Measurements from ENCODE around the gene ZNF541. TPM values are rescaled to one million over a fixed set of nuclear protein-coding genes. Genes with fewer than 3 reads are reported as not detected.

ZNF541 gene
- total RNA-seq, 1 experiment from 2014 or later = 0.07 TPM

- ChIA-PET CTCF (interaction anchor here (1.0 to 1.4 kb wide), 5 partner anchors 47 to 105 kb away, joined by 3 to 5 read pairs (median 3); partner anchors contain the start of gene EHD2), POLR2A (interaction anchor here (0.6 to 1.0 kb wide), 2 partner anchors 42 to 163 kb away, joined by 3 to 8 read pairs; no protein-coding TSS in a partner anchor)
- Mint-ChIP-seq H3K36me3 (peaks cover 5% of the 10 kb centered on the region), H3K4me1 (peaks cover 19% of the 10 kb centered on the region), H3K4me3 (peak overlapping the region; percentile 84), H3K27me3 (ENCODE audit: low read depth) (no peaks in the 10 kb centered on the region; the same call in 1 of the 2 replicates), H3K9me3 (peaks cover 4% of the 10 kb centered on the region; the same call in 1 of the 2 replicates), H3K27ac (peak overlapping the region; percentile 73)
- no peak for DNase-seq (ENCODE audit: low spot score)
- TF ChIP-seq SP1 (CRISPR knock-in tag; conservative IDR thresholded peaks at IDR 0.05) = no peak
- no peak for TF ChIP-seq MAX (CRISPR knock-in tag; IDR thresholded peaks at IDR 0.05)
- no peak for TF ChIP-seq ZNF232 (CRISPR knock-in tag; IDR thresholded peaks at IDR 0.05)
- no peak for TF ChIP-seq USF2 (CRISPR knock-in tag; IDR thresholded peaks at IDR 0.05)
- TF ChIP-seq E2F1 (CRISPR knock-in tag; IDR thresholded peaks at IDR 0.05) = no peak
- TF ChIP-seq GRHL2 (CRISPR knock-in tag; IDR thresholded peaks at IDR 0.05; ENCODE audit: insufficient replicate concordance, severe bottlenecking) = no peak
- no peak for TF ChIP-seq FOXJ3 (CRISPR knock-in tag; IDR thresholded peaks at IDR 0.05; ENCODE audit: borderline replicate concordance)
- TF ChIP-seq OVOL2 (CRISPR knock-in tag; IDR thresholded peaks at IDR 0.05; ENCODE audit: borderline replicate concordance) = no peak
- ATAC-seq = no peak
These were observed 34.7 kb upstream of the ZNF541 start for GRCh38 chr19:47607564-47608073.

- Mint-ChIP-seq H3K4me1 (peaks cover 21% of the 10 kb centered on the region), H3K9me3 (peaks cover 4% of the 10 kb centered on the region; the same call in 1 of the 2 replicates), H3K4me3 (no peak overlapping the region), H3K36me3 (peaks cover 5% of the 10 kb centered on the region), H3K27me3 (ENCODE audit: low read depth) (no peaks in the 10 kb centered on the region; the same call in 1 of the 2 replicates), H3K27ac (peak overlapping the region; percentile 43; the same call in 1 of the 2 replicates)
- DNase-seq (ENCODE audit: low spot score) (no peak), ATAC-seq (no peak)
- CTCF ChIA-PET = interaction anchor here (0.8 kb wide), 1 partner anchor 89 kb away, joined by 4 read pairs; the partner anchor contains the start of gene NAPA
- POLR2A ChIA-PET = no interaction called here
- TF ChIP-seq USF2 (CRISPR knock-in tag; IDR thresholded peaks at IDR 0.05) (no peak), GRHL2 (CRISPR knock-in tag; IDR thresholded peaks at IDR 0.05; ENCODE audit: insufficient replicate concordance, severe bottlenecking) (no peak), SP1 (CRISPR knock-in tag; conservative IDR thresholded peaks at IDR 0.05) (no peak)
These were observed 31.0 kb upstream of the ZNF541 start for GRCh38 chr19:47603706-47604565.

GRCh38 chr19:47601180-47601904 lies 28.4 kb upstream of the ZNF541 start:
- Mint-ChIP-seq H3K4me1 (peaks cover 27% of the 10 kb centered on the region), H3K27me3 (ENCODE audit: low read depth) (no peaks in the 10 kb centered on the region), H3K27ac (peak overlapping the region; percentile 85), H3K9me3 (no peaks in the 10 kb centered on the region), H3K36me3 (no peaks in the 10 kb centered on the region), H3K4me3 (peak overlapping the region; percentile 86)
- ATAC-seq = no peak
- CTCF ChIA-PET = interaction anchor here (0.7 to 2.8 kb wide), 6 partner anchors 12 to 173 kb away, joined by 3 to 14 read pairs (median 5); partner anchors contain the start of gene NAPA
- TF ChIP-seq USF1 (CRISPR knock-in tag; IDR thresholded peaks at IDR 0.05) (no peak), ZNF232 (CRISPR knock-in tag; IDR thresholded peaks at IDR 0.05) (no peak)
- no peak for DNase-seq (ENCODE audit: low spot score)
- POLR2A ChIA-PET = interaction anchor here (3.2 kb wide), 1 partner anchor 10 kb away, joined by 31 read pairs; no protein-coding TSS in a partner anchor
